Urinary bladder (tissue), 4 donors: ENCODE data around the gene PLD1. TPM values are rescaled to one million over a fixed set of nuclear protein-coding genes. Genes with fewer than 3 reads are reported as not detected.

Experiments used
- DNase-seq: peaks from one replicate; pipeline ENCODE4 v3.0.0-alpha.2; 2015; ENCODE audit errors: extremely low spot score
- H3K27ac ChIP-seq: one replicate; pipeline ENCODE4 v1.5.1; 2013; ENCODE audit warnings: low read depth, mild to moderate bottlenecking, moderate library complexity
- H3K36me3 ChIP-seq: one replicate; pipeline ENCODE4 v1.6.1; 2013; ENCODE audit warnings: mild to moderate bottlenecking, moderate library complexity; ENCODE audit not compliant: insufficient read depth
- H3K4me1 ChIP-seq: one replicate; pipeline ENCODE4 v1.6.1; 2013; ENCODE audit warnings: mild to moderate bottlenecking, moderate library complexity; ENCODE audit not compliant: insufficient read depth
- H3K4me3 ChIP-seq: one replicate; pipeline ENCODE4 v1.5.1; 2013; ENCODE audit warnings: low read depth, low read length
- WGBS: extraction: QIAGEN DNeasy Blood & Tissue Kit; methylation state at CpG from one replicate; pipeline ENCODE4 v1.1.7; 2013; 5-methylcytosine and 5-hydroxymethylcytosine counted together
- polyA plus RNA-seq: library from polyadenylated mRNA; stranded (reverse); fragments of 200-250 nt; gene quantifications from one replicate; pipeline ENCODE4 v1.2.3, GENCODE V29; 2013
- total RNA-seq: library from RNA; depleted of rRNA; stranded (reverse); fragments of >200 nt; gene quantifications from one replicate; pipeline ENCODE4 v1.2.3, GENCODE V29; 2014
- donor health status: healthy with polysubstance abuse.
- donor health status: healthy.

PLD1 gene
- total and polyA plus RNA-seq, 2 donors: 3.5 to 43.3 TPM

- Histone ChIP-seq H3K4me3 (no peak overlapping the region), H3K4me1 (no peaks in the 10 kb centered on the region), H3K36me3 (no peaks in the 10 kb centered on the region), H3K27ac (no peak overlapping the region)
- no peak for DNase-seq
These were observed 122.3 kb downstream of the PLD1 start for GRCh38 chr3:171688002-171688401.

DNA sequence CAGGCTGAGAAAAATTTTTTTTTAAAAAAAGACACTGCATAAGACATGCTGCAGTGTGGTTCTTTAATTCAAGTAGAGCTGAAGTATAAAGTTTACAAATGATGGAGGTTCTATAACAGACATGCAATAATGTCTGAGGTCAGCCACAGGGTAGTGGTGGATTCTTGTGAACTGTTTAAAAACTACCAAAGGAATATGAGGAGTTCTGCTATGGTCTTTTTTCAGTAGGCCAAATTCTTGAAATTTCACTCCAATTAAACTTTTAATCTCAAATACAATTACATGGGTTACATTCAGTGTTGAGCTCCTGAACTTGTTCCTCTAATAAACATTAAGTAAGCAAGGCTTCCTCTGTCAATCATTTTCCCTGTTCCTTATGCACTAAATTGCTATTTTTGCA, 122.7 kb downstream of the PLD1 start:
- Histone ChIP-seq H3K4me3 (no peak overlapping the region), H3K4me1 (no peaks in the 10 kb centered on the region), H3K27ac (no peak overlapping the region), H3K36me3 (no peaks in the 10 kb centered on the region)
- no peak for DNase-seq

GRCh38 chr3:171687064-171687463, 123.2 kb downstream of the PLD1 start:
- WGBS: 92% methylated on average over 5 of the region's 5 CpGs
- Histone ChIP-seq H3K36me3 (no peaks in the 10 kb centered on the region), H3K27ac (no peak overlapping the region), H3K4me3 (no peak overlapping the region), H3K4me1 (no peaks in the 10 kb centered on the region)
- no peak for DNase-seq

DNA sequence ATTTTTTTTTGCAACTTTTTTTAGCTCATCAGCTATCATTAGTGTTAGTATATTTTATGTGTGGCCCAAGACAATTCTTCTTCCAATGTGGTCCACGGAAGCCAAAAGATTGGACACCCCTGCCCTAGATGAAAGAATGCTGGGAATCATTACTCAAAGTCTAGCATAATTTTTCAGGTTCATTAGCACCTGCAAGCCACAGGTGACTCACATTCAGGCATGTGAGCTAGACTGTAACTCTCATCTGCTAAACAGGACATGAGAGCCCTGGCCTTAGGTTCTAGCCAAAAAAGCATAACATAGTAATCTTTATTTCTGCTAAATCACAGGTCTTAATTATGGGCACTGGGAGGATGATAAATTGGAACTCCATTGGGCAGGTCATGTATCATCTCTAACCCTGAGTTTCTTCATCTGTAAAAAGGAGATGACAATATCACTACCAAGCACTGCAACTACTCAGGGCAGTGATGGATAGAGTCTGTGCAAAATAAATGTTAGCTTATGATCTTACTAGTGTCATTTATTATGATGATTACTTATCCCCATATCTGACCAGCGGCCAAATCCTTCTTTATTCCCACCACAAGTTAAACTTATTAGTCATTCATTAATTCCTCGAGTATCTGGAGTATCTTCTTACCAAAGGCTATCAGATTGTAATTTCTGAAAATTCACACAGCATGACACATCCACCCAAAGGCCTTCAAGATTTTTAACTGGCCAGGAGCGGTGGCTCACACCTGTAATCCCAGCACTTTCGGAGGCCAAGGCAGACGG, 125.0 kb downstream of the PLD1 start:
- DNase-seq: no peak
- Histone ChIP-seq H3K36me3 (no peaks in the 10 kb centered on the region), H3K4me3 (no peak overlapping the region), H3K27ac (no peak overlapping the region), H3K4me1 (no peaks in the 10 kb centered on the region)
- WGBS: 94% methylated on average over 6 of the region's 6 CpGs

DNA sequence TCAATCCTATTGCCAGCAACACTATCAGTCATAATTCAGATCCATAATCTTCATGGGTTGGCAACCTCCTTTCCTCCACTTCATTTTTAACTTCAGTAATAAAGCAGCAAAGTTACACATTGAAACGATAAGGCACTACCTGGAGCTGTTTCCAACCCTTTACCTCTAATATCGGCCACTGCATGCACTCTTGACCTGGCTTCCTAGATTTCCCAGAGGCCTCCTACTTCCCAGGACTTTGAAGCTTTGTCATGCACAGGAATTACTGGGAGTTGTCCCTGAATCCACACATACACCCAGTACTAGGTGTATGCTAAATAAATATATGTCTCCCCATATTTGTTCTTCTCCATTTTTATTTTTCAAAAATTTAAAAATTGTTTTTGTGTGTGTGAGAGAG, 126.1 kb downstream of the PLD1 start:
- no peak for DNase-seq
- no peaks in the 10 kb centered on the region for H3K4me1 ChIP-seq
- WGBS: 94% methylated on average over 2 of the region's 2 CpGs
- H3K27ac ChIP-seq: no peak overlapping the region
- no peaks in the 10 kb centered on the region for H3K36me3 ChIP-seq
- no peak overlapping the region for H3K4me3 ChIP-seq

DNA sequence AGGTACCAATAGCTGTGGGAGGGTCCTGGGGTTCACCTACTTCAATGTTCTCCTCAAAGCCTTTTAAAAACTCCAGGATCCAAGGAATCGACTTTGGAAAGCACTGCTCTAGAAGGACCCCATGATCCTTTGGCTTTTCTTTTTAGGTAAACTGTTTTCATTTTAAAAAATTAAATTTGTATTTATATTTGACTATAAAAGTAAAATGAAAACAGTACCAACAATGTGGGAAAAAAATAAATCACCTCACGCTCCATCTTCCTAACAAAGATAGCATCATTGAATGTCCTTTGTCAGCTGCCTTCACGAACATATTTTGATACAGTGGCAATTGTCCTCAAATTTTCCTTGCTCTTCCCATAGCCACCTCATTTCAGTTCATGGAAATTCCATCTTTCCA, 127.5 kb downstream of the PLD1 start:
- no peak for DNase-seq
- H3K36me3 ChIP-seq: no peaks in the 10 kb centered on the region
- WGBS: 95% methylated on average over 3 of the region's 3 CpGs
- no peak overlapping the region for H3K27ac ChIP-seq
- H3K4me1 ChIP-seq: no peaks in the 10 kb centered on the region
- no peak overlapping the region for H3K4me3 ChIP-seq

GRCh38 chr3:171680726-171681411, 129.4 kb downstream of the PLD1 start:
- Histone ChIP-seq H3K36me3 (no peaks in the 10 kb centered on the region), H3K27ac (no peak overlapping the region), H3K4me3 (no peak overlapping the region), H3K4me1 (no peaks in the 10 kb centered on the region)
- DNase-seq: no peak
- WGBS: 88% methylated on average over 6 of the region's 6 CpGs

GRCh38 chr3:171678971-171679492, 131.3 kb downstream of the PLD1 start:
- no peak for DNase-seq
- WGBS: 90% methylated on average over 3 of the region's 3 CpGs
- Histone ChIP-seq H3K4me1 (no peaks in the 10 kb centered on the region), H3K36me3 (no peaks in the 10 kb centered on the region), H3K4me3 (no peak overlapping the region), H3K27ac (no peak overlapping the region)

GRCh38 chr3:171677706-171678105, 132.6 kb downstream of the PLD1 start:
- DNase-seq: no peak
- Histone ChIP-seq H3K4me3 (no peak overlapping the region), H3K27ac (no peak overlapping the region), H3K36me3 (no peaks in the 10 kb centered on the region), H3K4me1 (no peaks in the 10 kb centered on the region)
- 96% methylated on average over 1 of the region's 1 CpG for WGBS

GRCh38 chr3:171676601-171677175, 133.6 kb downstream of the PLD1 start:
- 91% methylated on average over 10 of the region's 10 CpGs for WGBS
- H3K4me3 ChIP-seq: no peak overlapping the region
- no peak for DNase-seq

DNA sequence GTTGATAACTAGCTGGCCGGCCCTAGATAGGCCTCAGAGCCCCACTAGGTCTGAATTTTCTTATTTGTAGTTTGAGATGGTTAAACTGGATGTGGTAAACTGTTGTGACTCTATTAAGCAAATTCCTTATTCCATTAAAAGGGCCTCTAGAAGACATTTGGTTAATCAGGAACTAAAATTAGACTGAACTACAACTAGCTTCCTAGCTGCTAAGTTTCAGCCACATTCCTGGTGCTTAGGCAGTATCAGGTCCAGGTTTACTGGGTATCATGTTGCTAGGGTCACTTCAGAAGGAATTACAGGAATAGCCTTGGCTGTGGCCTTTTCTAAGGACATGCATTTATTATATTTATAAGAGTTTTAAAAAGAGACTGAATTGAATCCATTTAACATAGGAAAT, 136.3 kb downstream of the PLD1 start:
- DNase-seq: no peak
- Histone ChIP-seq H3K27ac (no peak overlapping the region), H3K4me1 (no peaks in the 10 kb centered on the region), H3K4me3 (no peak overlapping the region), H3K36me3 (no peaks in the 10 kb centered on the region)
- 92% methylated on average over 1 of the region's 1 CpG for WGBS

More at GRCh38 chr3:171676601-171677175, 133.6 kb downstream of the PLD1 start:
- no peaks in the 10 kb centered on the region for H3K36me3 ChIP-seq
- no peaks in the 10 kb centered on the region for H3K4me1 ChIP-seq
- no peak overlapping the region for H3K27ac ChIP-seq

DNA sequence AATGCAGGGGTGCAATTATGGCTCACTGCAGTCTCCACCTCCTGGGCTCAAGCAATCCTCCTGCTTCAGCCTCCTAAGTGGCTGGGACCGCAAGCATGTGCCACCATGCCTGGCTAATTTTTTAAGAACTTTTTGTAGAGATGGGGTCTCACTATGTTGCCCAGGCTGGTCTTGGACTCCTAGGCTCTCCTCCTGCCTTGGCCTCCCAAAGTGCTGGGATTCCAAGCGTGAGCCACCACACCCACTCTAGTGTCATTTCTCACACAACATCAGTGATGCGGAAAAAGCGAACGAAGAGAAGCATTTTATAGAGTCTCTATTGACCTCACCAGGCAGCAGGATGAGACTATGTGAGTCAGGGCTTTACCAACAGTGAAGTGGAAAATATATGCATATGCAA, 137.7 kb downstream of the PLD1 start:
- H3K4me1 ChIP-seq: no peaks in the 10 kb centered on the region
- H3K36me3 ChIP-seq: no peaks in the 10 kb centered on the region
- no peak overlapping the region for H3K4me3 ChIP-seq
- WGBS: over 99% methylated on average over 5 of the region's 5 CpGs
- no peak overlapping the region for H3K27ac ChIP-seq
- no peak for DNase-seq

GRCh38 chr3:171672124-171672523, 138.2 kb downstream of the PLD1 start:
- no peaks in the 10 kb centered on the region for H3K36me3 ChIP-seq
- WGBS: 79% methylated on average over 3 of the region's 3 CpGs
- no peaks in the 10 kb centered on the region for H3K4me1 ChIP-seq
- DNase-seq: no peak
- no peak overlapping the region for H3K4me3 ChIP-seq
- H3K27ac ChIP-seq: no peak overlapping the region

DNA sequence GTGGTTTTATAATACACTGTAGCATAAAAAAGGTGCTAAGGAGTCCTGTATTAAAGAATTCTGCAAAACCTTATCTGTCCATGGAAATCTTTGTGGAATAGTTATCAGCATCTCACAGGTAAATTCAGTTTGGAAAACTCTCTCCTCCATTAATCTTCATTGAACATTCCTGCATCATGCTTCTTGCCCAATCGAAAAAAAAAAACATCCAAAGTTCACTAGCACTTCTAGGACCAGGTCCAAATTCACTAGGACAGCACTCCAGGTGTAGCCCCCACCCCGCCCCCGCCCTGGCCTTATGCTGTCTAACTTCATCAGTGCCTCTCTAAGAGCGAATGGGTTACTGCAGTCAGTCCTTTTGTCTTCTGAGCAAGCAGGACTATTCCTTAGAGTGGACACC, 138.6 kb downstream of the PLD1 start:
- no peak for DNase-seq
- no peaks in the 10 kb centered on the region for H3K4me1 ChIP-seq
- H3K36me3 ChIP-seq: no peaks in the 10 kb centered on the region
- H3K27ac ChIP-seq: no peak overlapping the region
- no peak overlapping the region for H3K4me3 ChIP-seq
- 92% methylated on average over 4 of the region's 4 CpGs for WGBS
